ENCODE results near the gene YPEL3.

Gene YPEL3

DNA sequence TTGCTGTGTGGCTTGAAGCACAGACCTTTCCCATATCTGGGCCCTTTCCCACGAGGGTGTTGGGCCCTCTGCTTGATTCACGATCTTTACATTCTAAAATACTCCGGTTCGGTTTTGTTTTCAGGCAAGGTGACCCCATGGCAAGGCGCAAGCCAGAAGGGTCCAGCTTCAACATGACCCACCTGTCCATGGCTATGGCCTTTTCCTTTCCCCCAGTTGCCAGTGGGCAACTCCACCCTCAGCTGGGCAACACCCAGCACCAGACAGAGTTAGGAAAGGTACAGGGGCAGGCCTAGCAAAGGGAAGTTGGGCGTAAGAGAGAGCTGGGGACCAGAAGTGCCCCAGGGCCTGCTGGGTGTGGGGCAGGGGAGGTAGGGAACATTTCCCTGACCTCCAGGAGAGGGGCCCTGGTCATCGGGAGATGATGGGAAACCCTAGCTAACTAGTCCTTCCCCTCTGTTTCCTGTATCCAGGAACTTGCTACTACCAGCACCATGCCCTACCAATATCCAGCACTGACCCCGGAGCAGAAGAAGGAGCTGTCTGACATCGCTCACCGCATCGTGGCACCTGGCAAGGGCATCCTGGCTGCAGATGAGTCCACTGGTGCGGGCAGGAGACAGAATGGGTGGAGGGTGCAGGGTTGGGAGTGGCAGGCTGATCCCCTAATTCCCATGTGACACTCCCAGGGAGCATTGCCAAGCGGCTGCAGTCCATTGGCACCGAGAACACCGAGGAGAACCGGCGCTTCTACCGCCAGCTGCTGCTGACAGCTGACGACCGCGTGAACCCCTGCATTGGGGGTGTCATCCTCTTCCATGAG lies 29.0 kb downstream of the YPEL3 start:
- Histone ChIP-seq H2BK120ac (ENCODE audit: low read depth, low read length) (peak overlapping the region; percentile 42), H3K9ac (ENCODE audit: low read length) (peak overlapping the region; percentile 100), H2BK15ac (ENCODE audit: low read depth, poor library complexity, severe bottlenecking) (no peak overlapping the region), H2BK12ac (ENCODE audit: low read length in 2 of 2) (peak overlapping the region in 1 of 2 experiments; percentile 29), H3K4ac (ENCODE audit: low read depth in 1 of 2, low read length in 2 of 2) (peak overlapping the region in 1 of 2 experiments; percentile 44), H4K8ac (ENCODE audit: low read length) (no peak overlapping the region), H3K4me2 (ENCODE audit: low read length, poor library complexity, severe bottlenecking) (peak overlapping the region; percentile 98), H3K79me1 (replicated peaks; ENCODE audit: low read length, poor library complexity, severe bottlenecking) (peaks cover 8% of the 10 kb centered on the region), H3K18ac (ENCODE audit: low read depth in 1 of 2, low read length in 2 of 2) (peak overlapping the region; percentile 48 to 100), H3K23ac (ENCODE audit: low read length in 2 of 2) (peak overlapping the region in 1 of 2 experiments; percentile 35), H3K14ac (ENCODE audit: low read length in 2 of 2) (peak overlapping the region in 1 of 2 experiments; percentile 90), H3K9me3 (ENCODE audit: control insufficient read depth, low read length) (no peaks in the 10 kb centered on the region), H4K91ac (ENCODE audit: low read length) (peak overlapping the region; percentile 65), H3K36me3 (ENCODE audit: control insufficient read depth in 1 of 2, insufficient read depth in 2 of 2, low read depth in 1 of 2, low read length in 2 of 2) (peaks cover 48 to 53% of the 10 kb centered on the region in 2 experiments), H3K4me3 (ENCODE audit: insufficient read depth in 1 of 2, low read depth in 1 of 2, low read length in 2 of 2) (peak overlapping the region; percentile 98), H3K27me3 (ENCODE audit: control insufficient read depth in 1 of 2, insufficient read depth in 1 of 2, low read length in 2 of 2) (no peaks in the 10 kb centered on the region), H3K4me1 (ENCODE audit: control insufficient read depth, insufficient read depth, low read depth, low read length) (peaks cover 36% of the 10 kb centered on the region), H2AK5ac (ENCODE audit: low read length, severe bottlenecking) (no peak overlapping the region), H2BK5ac (ENCODE audit: low read depth, low read length, poor library complexity, severe bottlenecking) (peak overlapping the region; percentile 53), H3K27ac (ENCODE audit: low read length, poor library complexity, severe bottlenecking) (peak overlapping the region; percentile 93), H2AFZ (ENCODE audit: low read depth, low read length) (no peak overlapping the region)
- 79% methylated on average over 21 of the region's 21 CpGs for WGBS
- DNase-seq = no peak

GRCh38 chr16:30065943-30066760 lies 29.9 kb downstream of the YPEL3 start:
- peak overlapping the region; percentile 93 for H3K27ac ChIP-seq (ENCODE audit: low read length, poor library complexity, severe bottlenecking)
- WGBS = 2% methylated on average over 37 of the region's 44 CpGs
- no peak for DNase-seq
- H3K23ac ChIP-seq (ENCODE audit: low read length in 2 of 2) = peak overlapping the region; percentile 81 to 85
- peak overlapping the region; percentile 86 for H2BK15ac ChIP-seq (ENCODE audit: low read depth, poor library complexity, severe bottlenecking)
- peak overlapping the region; percentile 61 to 86 for H2BK12ac ChIP-seq (ENCODE audit: low read length in 2 of 2)
- H4K91ac ChIP-seq (ENCODE audit: low read length) = peak overlapping the region; percentile 98
- H2BK5ac ChIP-seq (ENCODE audit: low read depth, low read length, poor library complexity, severe bottlenecking) = peak overlapping the region; percentile 92
- peak overlapping the region; percentile 86 for H4K8ac ChIP-seq (ENCODE audit: low read length)
- peak overlapping the region; percentile 41 for H2AK5ac ChIP-seq (ENCODE audit: low read length, severe bottlenecking)
- H3K4ac ChIP-seq (ENCODE audit: low read depth in 1 of 2, low read length in 2 of 2) = peak overlapping the region; percentile 89 to 95
- peak overlapping the region; percentile 33 for H2AFZ ChIP-seq (ENCODE audit: low read depth, low read length)
- peak overlapping the region; percentile 98 for H3K4me3 ChIP-seq (ENCODE audit: insufficient read depth in 1 of 2, low read depth in 1 of 2, low read length in 2 of 2)
- H3K4me2 ChIP-seq (ENCODE audit: low read length, poor library complexity, severe bottlenecking) = peak overlapping the region; percentile 98
- H3K36me3 ChIP-seq (ENCODE audit: control insufficient read depth in 1 of 2, insufficient read depth in 2 of 2, low read depth in 1 of 2, low read length in 2 of 2) = peaks cover 40 to 45% of the 10 kb centered on the region in 2 experiments
- H3K79me1 ChIP-seq (replicated peaks; ENCODE audit: low read length, poor library complexity, severe bottlenecking) = peaks cover 8% of the 10 kb centered on the region
- H3K4me1 ChIP-seq (ENCODE audit: control insufficient read depth, insufficient read depth, low read depth, low read length) = peaks cover 36% of the 10 kb centered on the region
- H2BK120ac ChIP-seq (ENCODE audit: low read depth, low read length) = peak overlapping the region; percentile 93
- peak overlapping the region; percentile 77 to 100 for H3K14ac ChIP-seq (ENCODE audit: low read length in 2 of 2)
- H3K9me3 ChIP-seq (ENCODE audit: control insufficient read depth, low read length) = no peaks in the 10 kb centered on the region
- peak overlapping the region; percentile 100 for H3K9ac ChIP-seq (ENCODE audit: low read length)
- H3K18ac ChIP-seq (ENCODE audit: low read depth in 1 of 2, low read length in 2 of 2) = peak overlapping the region; percentile 95 to 100
- H3K27me3 ChIP-seq (ENCODE audit: control insufficient read depth in 1 of 2, insufficient read depth in 1 of 2, low read length in 2 of 2) = no peaks in the 10 kb centered on the region

DNA sequence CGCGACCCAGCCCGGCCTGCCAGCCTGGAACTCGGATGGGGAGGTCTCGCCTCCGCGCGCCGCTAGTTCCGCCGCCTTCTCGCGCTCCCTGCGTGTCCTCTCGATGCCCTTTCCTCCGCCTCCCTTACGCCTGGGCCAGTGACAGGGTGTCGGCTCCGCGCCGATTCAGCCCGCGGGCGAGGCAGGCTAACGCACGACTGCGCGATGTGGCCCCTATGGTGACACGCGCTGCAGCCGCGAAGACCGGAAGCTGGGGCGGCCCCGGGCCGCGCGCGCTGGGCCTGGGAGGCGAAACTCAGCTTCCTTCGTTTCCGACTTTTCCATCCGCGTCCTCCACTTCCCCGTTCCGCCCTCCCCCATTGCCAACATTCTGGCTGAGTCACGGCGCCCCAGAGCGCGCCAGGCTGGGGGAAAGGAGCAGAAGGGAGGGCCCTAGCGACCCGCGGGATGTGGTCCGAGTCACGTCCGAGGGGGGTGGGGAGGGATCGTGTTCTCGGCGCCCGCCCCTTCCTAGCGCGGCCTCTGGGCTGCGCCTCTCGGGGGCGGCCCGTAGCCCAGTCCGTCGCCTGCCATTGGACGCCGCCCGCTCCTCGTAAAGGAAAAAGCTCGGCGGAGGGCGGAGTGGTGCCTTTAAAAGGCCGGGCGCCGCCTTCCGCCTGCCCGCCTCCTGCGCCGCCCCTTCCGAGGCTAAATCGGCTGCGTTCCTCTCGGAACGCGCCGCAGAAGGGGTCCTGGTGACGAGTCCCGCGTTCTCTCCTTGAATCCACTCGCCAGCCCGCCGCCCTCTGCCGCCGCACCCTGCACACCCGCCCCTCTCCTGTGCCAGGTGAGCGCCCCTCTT lies 30.7 kb downstream of the YPEL3 start, which contains the start of gene ALDOA:
Gene ALDOA, plus strand, starts transcription at position 659 of the 841 bp plus-strand sequence. CDS start 1,138 bp downstream, outside the sequence.
- Histone ChIP-seq H3K9me3 (ENCODE audit: control insufficient read depth, low read length) (no peaks in the 10 kb centered on the region), H2BK120ac (ENCODE audit: low read depth, low read length) (peak within 1 kb of the TSS; percentile 93), H3K4me1 (ENCODE audit: control insufficient read depth, insufficient read depth, low read depth, low read length) (peaks cover 36% of the 10 kb centered on the region)

More for the DNA sequence above, 30.7 kb downstream of the YPEL3 start, which contains the start of gene ALDOA:
- peak within 1 kb of the TSS; percentile 98 for H4K91ac ChIP-seq (ENCODE audit: low read length)
- peak within 1 kb of the TSS; percentile 81 to 85 for H3K23ac ChIP-seq (ENCODE audit: low read length in 2 of 2)
- H2BK15ac ChIP-seq (ENCODE audit: low read depth, poor library complexity, severe bottlenecking) = peak within 1 kb of the TSS; percentile 86
- H2BK5ac ChIP-seq (ENCODE audit: low read depth, low read length, poor library complexity, severe bottlenecking) = peak within 1 kb of the TSS; percentile 93
- H4K8ac ChIP-seq (ENCODE audit: low read length) = peak within 1 kb of the TSS; percentile 92
- H3K4me3 ChIP-seq (ENCODE audit: insufficient read depth in 1 of 2, low read depth in 1 of 2, low read length in 2 of 2) = peak within 1 kb of the TSS; percentile 98
- DNase-seq = peak; percentile 99
- H2AFZ ChIP-seq (ENCODE audit: low read depth, low read length) = peak within 1 kb of the TSS; percentile 74
- H3K27me3 ChIP-seq (ENCODE audit: control insufficient read depth in 1 of 2, insufficient read depth in 1 of 2, low read length in 2 of 2) = no peaks in the 10 kb centered on the region
- H3K4ac ChIP-seq (ENCODE audit: low read depth in 1 of 2, low read length in 2 of 2) = peak within 1 kb of the TSS; percentile 95 to 99
- peaks cover 38 to 42% of the 10 kb centered on the region in 2 experiments for H3K36me3 ChIP-seq (ENCODE audit: control insufficient read depth in 1 of 2, insufficient read depth in 2 of 2, low read depth in 1 of 2, low read length in 2 of 2)
- H3K9ac ChIP-seq (ENCODE audit: low read length) = peak within 1 kb of the TSS; percentile 100
- H3K18ac ChIP-seq (ENCODE audit: low read depth in 1 of 2, low read length in 2 of 2) = peak within 1 kb of the TSS; percentile 95 to 100
- H2BK12ac ChIP-seq (ENCODE audit: low read length in 2 of 2) = peak within 1 kb of the TSS; percentile 61 to 86
- H2AK5ac ChIP-seq (ENCODE audit: low read length, severe bottlenecking) = peak within 1 kb of the TSS; percentile 61
- H3K79me1 ChIP-seq (replicated peaks; ENCODE audit: low read length, poor library complexity, severe bottlenecking) = peaks cover 6% of the 10 kb centered on the region
- under 1% methylated on average over 64 of the region's 99 CpGs for WGBS
- H3K14ac ChIP-seq (ENCODE audit: low read length in 2 of 2) = peak within 1 kb of the TSS; percentile 77 to 100
- peak within 1 kb of the TSS; percentile 98 for H3K4me2 ChIP-seq (ENCODE audit: low read length, poor library complexity, severe bottlenecking)
- peak within 1 kb of the TSS; percentile 97 for H3K27ac ChIP-seq (ENCODE audit: low read length, poor library complexity, severe bottlenecking)
